ENCODE measurements around the gene SLC35D1.

DNA sequence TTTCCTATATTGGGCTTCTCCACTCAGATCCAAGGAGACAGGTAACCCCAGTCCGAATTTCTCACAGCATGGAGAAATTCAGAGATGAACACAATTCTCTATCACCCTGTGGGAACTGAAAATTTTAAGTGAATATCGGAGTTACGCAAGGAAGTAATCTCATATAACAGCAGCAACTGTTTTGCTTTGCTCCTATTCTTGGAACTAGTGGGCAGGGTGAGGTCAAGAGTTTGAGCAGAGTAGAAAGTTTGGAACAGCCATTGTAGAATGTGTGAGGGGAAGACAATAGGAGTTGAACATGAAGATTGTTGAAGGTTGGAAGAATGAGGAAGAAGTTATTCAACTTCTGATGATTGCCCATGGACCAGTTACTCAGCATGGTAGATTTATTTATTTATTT is 24.3 kb upstream of the SLC35D1 start:
- TF ChIP-seq POLR2AphosphoS5 (IDR thresholded peaks at IDR 0.05), result no peak
- TF ChIP-seq, protein P1, sequence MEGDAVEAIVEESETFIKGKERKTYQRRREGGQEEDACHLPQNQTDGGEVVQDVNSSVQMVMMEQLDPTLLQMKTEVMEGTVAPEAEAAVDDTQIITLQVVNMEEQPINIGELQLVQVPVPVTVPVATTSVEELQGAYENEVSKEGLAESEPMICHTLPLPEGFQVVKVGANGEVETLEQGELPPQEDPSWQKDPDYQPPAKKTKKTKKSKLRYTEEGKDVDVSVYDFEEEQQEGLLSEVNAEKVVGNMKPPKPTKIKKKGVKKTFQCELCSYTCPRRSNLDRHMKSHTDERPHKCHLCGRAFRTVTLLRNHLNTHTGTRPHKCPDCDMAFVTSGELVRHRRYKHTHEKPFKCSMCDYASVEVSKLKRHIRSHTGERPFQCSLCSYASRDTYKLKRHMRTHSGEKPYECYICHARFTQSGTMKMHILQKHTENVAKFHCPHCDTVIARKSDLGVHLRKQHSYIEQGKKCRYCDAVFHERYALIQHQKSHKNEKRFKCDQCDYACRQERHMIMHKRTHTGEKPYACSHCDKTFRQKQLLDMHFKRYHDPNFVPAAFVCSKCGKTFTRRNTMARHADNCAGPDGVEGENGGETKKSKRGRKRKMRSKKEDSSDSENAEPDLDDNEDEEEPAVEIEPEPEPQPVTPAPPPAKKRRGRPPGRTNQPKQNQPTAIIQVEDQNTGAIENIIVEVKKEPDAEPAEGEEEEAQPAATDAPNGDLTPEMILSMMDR (IDR thresholded peaks at IDR 0.05), result no peak

Data from gastroesophageal sphincter (tissue), 3 donors.